ENCODE data around the gene CFAP210.

- TF ChIP-seq CTCF (IDR thresholded peaks at IDR 0.05) (no peak), POLR2A (IDR thresholded peaks at IDR 0.05) (no peak)
Measured at GRCh38 chr2:169649278-169649677, 44.9 kb downstream of the CFAP210 start.

All from heart left ventricle (tissue), 13 donors.